ENCODE data around the gene CD40LG.
A peak's percentile ranks its signal among the peaks of the same experiment; 100 is the strongest.

DNA sequence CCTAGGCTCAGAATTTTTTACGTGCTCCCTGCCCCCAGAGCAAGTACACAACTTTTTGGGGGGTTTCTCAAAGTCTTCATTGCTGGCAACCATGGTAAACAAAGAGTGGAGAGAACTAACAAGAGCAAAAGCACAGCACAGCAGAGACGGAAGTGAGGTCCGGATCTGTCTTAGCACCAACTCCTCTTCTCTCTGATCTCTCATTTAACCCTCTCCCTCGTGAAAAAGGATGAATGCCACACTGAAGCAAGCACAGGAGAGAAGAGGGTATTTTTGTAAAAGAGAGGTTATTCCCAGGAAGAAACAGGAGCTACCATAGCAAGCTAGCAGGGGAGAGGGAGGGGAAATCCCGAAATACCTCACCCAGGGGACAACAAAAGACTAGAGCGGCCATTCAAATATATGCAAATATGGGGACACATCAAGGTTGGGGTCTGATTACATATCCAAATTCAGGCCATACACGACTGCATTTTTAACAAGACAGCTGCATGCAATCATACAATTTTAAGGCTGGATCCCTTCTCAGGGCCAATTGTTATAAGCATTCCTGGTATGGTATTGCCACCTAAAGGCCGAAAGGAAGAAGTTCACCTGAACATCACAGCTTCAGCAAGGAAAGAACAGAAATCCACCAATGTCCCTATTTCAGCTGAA lies 46.6 kb downstream of the CD40LG start:
- TF ChIP-seq, protein P1, sequence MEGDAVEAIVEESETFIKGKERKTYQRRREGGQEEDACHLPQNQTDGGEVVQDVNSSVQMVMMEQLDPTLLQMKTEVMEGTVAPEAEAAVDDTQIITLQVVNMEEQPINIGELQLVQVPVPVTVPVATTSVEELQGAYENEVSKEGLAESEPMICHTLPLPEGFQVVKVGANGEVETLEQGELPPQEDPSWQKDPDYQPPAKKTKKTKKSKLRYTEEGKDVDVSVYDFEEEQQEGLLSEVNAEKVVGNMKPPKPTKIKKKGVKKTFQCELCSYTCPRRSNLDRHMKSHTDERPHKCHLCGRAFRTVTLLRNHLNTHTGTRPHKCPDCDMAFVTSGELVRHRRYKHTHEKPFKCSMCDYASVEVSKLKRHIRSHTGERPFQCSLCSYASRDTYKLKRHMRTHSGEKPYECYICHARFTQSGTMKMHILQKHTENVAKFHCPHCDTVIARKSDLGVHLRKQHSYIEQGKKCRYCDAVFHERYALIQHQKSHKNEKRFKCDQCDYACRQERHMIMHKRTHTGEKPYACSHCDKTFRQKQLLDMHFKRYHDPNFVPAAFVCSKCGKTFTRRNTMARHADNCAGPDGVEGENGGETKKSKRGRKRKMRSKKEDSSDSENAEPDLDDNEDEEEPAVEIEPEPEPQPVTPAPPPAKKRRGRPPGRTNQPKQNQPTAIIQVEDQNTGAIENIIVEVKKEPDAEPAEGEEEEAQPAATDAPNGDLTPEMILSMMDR (conservative IDR thresholded peaks at IDR 0.05), result peak; percentile 66
- TF ChIP-seq ZFX (IDR thresholded peaks at IDR 0.05), result no peak

All from C4-2B (cell line).